SH-SY5Y (cell line): ENCODE measurements around the gene CCL22.

Source experiments
- GATA2 ChIP-seq: IDR thresholded peaks from 2 replicates; pipeline ENCODE4 v1.6.1; 2011; ENCODE audit warnings: mild to moderate bottlenecking, low read depth, low read length
- GATA3 ChIP-seq: IDR thresholded peaks from 2 replicates; pipeline ENCODE4 v1.6.1; 2011; ENCODE audit warnings: low read depth, mild to moderate bottlenecking, low read length, moderate library complexity

GRCh38 chr16:57314161-57314785, 44.3 kb upstream of the CCL22 start:
- TF ChIP-seq GATA2 (no peak), GATA3 (no peak)
